Middle frontal gyrus (tissue), 1 donor: ENCODE measurements around the gene ARPIN.
"Not testable (repeated sequence)": the region's sequence is repeated elsewhere in the genome, so short reads cannot be mapped to it uniquely, and the experiment has no call there.

Experiments used
- DNase-seq: peaks from one replicate; pipeline ENCODE4 v3.0.0-alpha.2; 2015; ENCODE audit warnings: low spot score; ENCODE audit errors: extremely low spot score

ARPIN gene

DNA sequence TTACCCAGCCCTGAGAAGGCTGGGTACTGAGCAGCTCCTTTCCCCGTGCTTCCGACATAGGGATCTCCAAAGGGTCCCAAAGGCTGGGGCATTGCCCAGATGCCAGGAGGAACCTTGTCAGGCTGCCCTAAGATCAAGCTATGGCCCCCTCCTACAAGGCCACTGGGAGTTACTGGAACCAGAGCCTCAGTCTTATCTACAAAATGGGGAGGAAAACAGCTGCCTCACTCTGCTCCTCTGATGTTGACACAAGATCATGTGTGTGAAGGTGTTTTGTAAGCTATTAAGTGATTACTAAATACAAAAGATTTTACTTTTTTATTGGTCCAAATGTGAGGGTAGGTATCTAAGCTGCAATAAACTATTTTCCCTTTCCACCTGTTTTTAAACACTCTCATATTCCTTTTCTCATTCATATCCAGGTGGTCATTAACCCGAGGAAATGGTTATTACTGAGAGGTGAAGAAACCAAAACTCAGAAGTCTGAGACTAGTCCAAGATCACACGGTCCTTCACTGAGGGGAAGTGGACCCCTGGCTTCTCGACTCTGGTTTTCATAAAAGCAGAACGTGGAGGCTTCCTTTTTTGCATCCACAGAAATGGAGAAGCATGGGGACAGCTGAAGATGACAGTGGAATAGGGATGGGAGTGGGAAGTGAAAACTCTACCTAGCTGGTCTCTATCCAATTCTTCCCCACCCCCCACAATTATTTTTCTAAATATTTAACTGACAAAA is 1.7 kb downstream of the ARPIN start:
- DNase-seq = no peak

DNA sequence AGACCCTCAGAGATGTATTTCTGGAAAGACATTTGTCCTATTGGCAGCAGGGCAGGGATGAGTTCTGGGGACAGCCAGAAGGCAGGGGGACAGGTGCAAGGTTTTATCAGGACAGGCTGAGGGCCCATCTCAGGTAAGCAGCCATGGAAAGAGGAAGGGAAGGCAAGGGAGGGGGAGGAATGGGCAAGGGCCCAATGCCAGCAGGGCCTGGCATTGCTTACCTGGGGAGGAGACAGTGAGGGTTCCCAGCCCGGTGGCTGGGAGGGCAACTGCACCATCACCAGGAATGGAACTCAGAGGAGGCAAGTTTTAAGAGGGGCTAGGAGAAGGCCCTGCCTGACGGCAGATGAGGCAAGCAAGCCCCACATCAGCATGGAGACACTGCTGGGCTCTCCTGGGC is 3.1 kb downstream of the ARPIN start:
- DNase-seq = no peak

DNA sequence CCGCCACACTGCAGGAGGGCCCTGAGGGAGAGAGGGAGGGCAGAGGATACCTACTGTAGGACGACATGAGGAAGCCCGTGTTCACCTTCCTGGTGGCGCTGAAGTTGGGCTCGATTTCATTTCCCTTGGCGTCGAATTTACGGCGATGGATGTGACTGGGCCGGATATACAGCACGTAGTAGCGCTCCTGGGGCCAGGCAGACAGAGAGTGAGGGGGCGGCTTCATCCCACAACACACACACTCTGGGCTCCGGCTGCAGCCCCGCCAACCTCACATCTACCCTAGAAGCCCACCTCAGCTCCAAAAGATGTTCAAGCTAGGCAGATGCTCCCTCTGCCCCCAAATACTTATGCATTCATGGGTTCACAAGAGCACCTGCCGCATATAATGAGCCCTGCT is 4.5 kb downstream of the ARPIN start:
- DNase-seq = no peak

DNA sequence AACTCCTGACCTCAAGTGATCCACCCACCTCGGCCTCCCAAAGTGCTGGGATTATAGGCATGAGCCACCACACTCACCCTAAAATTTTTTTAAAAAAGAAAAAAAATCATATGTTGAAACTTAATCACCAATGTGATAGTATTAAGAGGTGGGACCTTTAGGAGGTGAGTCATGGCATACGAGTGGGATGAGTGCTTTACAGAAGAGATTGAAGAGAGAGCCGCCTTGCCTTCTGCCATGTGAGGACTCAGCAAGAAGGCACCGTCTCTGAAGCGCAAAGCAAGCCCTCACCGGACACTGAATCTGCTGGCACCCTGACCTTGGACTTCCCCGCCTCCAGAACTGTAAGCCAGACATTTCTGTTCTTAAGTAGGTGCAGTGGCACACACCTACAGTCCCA is 5.5 kb downstream of the ARPIN start:
- no peak for DNase-seq

DNA sequence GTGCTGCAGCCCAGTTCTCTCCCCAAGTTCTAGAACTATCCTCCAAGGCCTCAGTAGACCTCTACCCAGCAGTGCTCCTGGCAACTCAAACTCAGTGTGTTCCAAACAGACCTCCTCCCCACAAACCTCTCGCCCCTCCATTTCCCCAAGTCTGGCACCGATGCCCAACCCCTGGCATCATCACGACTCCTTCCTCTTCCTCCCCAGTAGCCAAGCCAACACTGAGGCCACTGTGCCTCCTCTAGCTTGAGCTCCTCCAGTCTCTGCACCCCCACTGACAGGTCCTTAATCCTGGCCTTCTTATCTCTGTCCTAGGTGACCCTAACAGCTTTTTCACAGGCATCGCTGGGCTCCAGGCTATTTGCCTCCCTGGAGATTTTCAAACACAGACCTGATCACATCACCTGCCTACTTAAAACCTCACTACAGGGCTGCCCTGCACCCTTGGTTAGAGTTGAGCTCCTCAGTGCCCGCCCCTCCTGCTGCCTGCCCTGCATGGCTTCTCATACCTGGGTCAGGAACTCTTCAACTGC is 6.8 kb downstream of the ARPIN start:
- no peak for DNase-seq

DNA sequence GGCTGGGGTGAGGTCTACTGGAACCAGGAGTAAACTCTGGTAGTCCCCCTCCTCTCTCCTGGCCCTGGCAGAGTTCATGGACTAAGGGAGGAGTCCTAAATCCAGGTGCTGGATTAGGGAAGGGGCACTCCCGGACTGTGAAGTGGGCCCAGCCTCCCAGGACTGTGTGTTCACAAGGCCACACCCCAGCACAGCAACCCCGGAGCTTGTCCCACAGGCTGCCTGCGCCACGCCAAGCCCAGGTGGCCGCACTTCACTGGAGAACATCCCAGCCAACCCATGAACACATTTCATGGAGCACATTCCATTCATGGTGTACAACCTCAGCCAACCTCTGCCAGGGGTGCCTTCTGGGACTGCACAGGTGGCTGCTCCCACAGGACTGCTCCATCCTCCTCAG is 8.2 kb downstream of the ARPIN start:
- no peak for DNase-seq

DNA sequence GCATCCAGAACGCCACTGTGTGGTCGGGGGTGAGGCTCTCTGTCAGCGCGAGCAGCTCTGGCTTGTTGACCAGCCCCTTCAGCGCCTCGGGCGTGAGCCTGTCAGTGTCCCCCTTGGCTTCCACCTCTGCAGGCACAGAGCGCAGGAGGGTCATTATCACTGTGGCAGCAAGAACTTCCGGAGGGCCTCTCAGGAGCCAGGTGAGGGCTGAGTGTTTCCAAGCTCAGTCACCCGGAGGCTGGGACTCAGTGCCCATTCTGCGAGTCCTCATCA is 9.0 kb downstream of the ARPIN start:
- no peak for DNase-seq

DNA sequence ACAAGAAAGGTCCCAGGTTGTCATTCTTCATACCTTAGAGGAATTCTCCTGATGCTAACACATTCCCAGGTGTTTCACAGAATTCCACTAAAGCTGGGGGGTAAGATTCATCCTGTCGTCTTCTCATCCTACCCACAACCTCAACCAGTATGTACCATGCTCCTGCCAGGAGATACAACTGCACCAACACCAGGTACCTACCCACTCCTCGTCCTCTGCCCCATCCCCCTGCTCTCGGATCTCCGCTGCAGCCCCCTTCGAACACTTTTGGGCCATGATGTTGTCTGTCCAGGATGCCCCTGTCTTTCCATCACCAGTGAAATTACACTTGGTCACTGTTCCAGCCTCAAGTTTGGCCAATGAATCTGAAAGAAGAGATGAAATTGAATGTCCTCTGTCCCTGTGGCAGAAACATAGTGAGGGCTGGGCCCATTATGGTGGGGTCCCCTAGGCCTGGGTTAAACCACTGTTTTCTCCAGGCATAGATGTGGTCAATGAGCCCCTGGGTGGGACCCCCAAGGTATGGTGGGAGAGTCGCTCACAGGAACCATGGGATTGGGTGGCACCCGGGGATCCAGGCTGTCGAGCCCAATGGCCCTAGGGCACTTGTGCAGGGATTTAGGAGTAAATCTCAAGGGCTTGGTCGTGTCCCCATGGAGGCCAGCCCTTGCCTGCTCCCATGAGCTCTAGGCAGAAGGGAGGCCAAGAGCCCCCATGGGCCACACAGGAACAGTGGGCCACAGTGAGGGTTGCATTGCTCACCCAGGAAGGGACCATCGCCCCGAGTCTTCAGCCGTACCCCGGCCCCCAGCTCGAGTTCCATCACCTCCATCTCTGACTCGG is 9.5 kb downstream of the ARPIN start:
- no peak for DNase-seq

DNA sequence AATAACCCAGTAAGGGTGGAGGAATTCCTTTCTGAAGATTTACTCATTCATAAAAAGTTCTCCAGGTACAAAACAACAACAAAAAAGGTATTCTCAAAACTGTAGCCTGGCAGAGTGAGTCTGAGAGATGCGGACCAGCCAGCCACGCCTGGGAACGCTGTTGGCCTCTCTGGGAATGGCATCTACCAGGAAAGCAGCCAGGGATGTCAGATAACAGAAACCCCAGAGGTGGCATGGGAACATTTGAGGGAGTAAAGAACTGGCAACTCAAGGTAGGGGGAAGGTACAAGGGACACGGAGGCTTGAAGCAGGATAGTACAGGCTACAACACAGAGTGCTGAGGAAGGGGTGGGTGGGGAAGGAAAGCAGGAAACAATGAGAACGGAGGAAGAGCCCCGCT is 11.9 kb downstream of the ARPIN start:
- DNase-seq = no peak

DNA sequence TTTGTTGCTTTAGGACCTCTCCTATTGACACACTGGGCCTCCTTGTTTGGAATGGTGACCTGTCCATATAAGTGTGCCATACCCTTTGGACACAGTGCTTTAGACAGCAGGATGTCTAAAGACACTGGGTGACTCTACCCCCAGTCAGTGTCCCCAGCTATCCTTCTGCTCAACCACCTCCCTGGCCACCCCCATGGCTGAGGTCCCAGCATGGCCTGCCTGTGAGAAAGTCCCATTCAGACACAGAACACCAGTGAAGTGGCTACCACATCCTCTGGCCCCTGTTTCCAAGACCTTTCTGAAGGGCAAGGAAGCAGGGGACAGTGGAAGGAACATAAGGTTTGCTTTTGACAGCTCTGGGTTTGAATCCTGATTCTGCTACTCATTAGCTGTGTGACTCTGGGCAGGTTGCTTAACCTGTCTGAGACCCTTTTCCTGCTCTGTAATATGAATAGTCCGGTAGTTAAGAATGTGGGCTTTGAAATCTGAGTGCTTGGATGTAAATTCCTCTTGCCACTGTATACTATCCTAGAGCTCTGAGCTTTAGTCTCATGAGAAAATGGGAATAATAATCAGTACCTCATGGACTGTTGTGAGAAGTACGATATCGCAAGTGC is 12.7 kb downstream of the ARPIN start:
- no peak for DNase-seq

DNA sequence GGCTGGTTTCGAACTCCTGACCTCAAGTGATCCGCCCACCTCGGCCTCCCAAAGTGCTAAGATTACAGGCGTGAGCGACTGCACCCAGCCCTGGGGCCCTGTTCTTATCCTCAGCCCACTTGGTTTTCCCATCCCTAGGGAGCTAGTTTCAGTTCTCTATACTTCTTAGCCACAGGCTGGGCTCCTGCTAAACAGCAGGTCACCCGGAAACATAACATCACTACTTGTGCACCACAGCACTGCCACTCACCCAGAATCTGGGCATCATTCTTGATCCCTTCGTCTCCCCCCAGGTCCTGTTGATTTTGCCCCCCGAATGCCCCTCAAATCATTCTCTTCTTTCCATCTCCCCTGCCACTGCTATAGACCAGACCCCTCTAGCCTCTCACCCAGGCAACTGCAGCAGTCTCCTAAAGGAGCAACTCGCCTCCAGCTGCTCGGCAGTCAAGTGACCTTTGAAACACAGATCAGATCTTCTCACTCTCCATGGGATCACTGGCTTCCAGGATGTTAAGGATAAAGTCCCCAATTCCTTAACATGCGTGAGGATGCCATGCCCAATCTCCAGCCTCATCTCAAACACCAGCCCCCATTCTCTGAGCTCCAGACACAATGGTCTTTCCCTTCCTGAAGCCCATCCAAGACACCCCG is 13.3 kb downstream of the ARPIN start:
- DNase-seq = no peak

DNA sequence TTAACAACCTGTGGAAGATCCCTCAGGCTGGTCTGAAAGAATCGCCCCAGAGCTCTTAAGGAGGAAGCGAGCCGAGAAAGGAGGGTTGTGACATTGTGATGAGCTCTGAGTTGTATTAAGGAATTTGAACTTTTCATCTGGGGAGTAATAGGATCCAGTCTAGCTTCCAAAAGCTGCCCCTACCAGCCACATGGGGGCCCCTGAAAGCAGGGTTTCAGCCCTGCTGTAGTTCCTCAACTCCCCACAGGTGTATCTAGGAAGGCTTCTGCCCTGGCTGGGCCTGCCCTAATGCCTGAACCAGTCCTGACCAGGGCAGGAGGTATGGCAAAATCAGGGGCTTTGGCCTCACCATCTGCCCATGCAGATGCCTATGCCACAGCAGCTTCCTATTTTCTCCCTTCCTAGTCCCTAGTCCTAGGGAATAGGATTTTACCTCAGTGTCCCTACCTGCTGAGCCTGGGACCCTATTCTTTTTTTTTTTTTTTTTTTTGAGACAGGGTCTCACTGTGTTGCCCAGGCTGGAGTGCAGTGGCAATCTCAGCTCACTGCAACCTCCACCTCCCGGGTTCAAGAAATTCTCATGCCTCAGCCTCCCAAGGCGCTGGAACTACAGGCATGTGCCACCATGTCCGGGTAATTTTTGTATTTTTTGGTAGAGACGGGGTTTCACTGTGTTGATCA is 14.0 kb downstream of the ARPIN start:
- DNase-seq = peak; percentile 13

DNA sequence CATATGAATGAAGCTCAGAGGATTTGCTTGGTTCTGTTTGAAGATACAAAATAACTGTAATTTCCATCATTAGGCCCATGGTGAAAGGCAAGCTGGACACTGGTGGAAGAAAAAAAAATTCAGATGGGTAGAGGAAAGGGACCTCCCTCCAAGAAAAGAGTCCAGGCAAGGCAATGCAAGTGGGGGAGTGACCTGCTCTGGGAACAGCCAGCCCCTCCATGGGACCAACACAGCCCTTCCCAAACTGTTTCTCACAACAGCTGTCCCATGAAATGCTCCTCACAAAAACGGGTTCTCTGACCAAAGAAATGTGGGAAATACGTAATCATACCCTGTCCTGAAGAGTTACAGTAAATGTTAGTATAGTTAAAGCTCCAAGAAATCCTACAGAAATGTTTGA is 14.6 kb downstream of the ARPIN start:
- DNase-seq = no peak

DNA sequence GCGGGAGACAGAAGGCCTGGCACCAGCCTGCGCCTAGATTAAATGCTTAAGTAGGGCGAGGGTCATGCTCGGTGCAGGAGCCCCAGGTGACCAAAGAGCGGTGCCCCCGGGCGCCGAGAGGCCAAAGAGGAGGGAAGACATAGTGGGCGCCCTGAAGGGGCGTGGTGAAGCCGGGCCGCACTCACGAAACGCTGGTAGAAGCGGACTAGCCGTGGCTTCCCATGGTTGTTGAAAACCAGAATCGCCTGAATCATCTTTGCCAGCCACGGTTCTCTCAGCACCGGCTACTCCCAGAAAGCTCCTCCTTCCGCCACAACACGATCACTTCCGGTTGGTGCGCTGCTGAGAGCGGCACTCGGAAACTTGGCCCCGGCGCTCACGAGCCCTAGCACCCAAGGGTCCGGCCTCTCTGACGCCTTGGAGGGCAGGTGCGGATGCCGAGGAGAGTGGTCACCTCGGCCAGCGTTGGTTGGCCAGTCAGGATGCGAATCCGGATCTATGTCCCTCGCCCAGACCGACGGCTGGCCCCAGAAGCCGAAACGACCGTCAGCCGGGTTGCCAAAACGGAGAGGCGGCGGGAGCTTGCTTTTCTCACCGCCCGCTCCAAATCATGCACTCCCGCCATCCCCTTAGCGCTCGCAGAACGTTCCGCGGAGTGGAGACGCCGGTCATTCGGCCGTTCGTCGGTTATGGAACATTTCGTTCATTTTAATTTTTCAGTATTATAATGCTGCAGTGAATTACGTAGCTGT is 18.9 kb downstream of the ARPIN start, which contains the start of gene AP3S2:
Gene AP3S2 (minus strand): TSS at position 299 of the 752 bp plus-strand sequence. CDS start 45 bp downstream, at position 254.
- DNase-seq = peak; percentile 82

DNA sequence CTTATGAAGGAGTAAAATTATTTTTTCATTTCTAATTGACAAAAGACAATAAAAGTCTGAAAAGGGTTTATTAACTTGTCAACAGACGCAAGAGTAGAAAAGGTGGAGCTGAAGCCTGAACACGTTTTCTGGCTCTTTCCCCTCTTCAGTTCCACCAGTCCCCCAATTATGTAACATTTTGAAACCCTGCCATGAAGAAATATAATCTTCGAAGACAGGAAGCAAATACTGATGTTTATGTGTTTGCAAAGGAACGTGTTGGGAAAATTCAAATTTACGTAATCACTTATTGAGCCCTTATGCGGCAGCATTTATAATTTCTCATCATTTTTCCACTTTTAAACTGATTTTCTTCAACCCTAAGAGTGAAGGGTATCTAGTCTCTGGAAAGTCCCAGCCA is 19.7 kb downstream of the ARPIN start:
- no peak for DNase-seq

DNA sequence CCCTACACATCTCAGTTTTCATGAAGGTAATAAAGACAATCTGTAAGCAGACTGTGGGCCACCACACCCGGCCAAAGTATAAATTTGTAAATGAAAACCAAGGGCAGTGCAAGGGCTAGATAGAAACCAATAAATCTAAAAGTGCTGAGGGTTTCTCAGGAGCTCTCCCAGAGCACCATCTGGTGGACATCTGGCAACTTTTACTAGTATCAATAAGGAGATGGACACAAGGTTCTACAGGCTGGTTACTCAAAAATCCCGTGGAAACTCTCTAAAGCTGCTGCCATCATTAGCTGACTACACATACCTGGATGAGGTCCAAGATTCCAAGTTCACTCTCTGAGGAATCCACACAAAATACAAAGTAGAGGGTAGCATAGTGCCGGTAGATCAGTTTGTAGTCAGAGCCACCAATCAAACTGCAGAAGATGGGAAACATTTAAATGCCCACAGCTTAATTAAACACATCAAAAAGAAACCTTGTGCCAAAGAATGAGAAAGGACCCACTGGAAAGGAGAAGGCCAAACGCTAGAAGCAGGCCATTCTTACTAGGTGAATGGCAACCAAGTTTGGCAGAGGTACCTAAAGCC is 24.4 kb downstream of the ARPIN start:
- DNase-seq = no peak

DNA sequence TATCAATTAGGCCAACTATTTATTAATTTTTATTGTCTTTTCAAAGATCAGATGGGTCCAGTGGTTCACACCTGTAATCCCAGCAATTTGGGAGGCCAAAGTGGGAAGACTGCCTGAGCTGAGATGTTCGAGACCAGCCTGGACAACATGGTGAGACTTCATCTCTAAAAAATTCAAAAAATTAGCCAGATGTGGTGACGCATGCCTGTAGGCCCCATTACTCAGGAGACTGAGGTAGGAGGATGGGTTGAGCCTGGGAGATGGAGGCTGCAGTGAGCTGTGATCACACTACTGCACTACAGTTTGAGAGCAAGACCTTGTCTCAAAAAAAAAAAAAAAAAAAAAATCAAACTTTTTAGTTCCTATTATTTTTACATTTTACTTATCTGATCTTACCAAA is 27.1 kb downstream of the ARPIN start:
- no peak for DNase-seq

DNA sequence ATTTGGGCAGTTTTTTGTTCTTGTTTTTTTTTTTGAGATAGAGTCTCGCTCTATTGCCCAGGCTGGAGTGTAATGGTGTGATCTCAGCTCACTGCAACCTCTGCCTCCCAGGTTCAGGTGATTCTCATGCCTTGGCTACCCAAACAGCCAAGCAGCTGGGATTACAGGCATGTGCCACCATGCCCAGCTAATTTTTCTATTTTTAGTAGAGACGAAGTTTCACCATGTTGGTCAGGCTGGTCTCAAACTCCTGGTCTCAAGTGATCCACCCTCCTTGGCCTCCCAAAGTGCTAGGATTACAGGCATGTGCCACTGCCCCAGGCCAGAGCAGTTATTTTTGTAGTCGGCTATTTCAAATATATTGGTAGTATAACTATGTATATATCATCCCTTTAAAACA is 27.6 kb downstream of the ARPIN start:
- DNase-seq = not testable (repeated sequence)

DNA sequence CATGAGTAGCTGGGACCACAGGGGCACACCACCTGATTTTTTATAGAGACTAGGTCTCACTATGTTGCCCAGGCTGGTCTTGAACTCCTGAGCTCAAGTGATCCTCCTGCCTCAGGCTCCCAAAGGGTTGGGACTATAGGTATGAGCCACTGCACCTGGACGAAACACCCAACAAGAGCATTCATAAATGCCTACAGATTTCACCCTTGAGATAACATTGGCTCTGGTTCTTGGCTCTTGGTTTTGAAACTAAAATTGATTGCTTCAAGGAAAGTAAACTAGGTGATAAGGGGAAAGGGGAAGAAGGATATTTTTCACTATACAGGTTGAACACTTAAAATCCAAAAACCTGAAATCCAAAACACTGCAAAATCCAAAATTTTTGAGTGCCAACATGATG is 29.2 kb downstream of the ARPIN start:
- no peak for DNase-seq

DNA sequence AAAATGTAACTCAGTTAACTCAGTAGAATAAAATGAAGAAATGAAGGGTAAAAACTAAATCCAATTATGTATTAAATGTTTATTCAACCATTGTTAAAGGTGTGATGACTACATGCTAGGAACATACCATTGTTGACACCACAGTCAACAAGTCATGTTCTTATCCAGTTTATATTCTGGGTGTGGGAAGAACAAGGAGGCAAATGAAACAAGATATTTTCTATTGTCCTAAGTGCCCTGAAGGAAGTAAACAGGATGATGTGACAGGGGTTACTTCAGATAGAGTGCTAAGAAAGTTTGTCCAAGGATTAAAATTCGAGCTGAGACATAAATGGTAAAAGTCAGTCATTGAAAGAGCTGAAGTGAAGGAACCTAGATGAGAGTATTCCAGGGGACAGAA is 32.0 kb downstream of the ARPIN start:
- DNase-seq = no peak
